HFFc6 (cell line): Measurements from ENCODE around the gene CADM2. TPM values are rescaled to one million over a fixed set of nuclear protein-coding genes. Genes with fewer than 3 reads are reported as not detected.

ENCODE experiments used
- DNase-seq: peaks from one replicate; pipeline ENCODE4 v3.0.0-alpha.2; 2018
- H3K27ac Mint-ChIP-seq: 2 replicates; pipeline ENCODE4 v1.8.0; 2020; ENCODE audit warnings: mild to moderate bottlenecking, mixed read lengths
- H3K27me3 Mint-ChIP-seq: 2 replicates; pipeline ENCODE4 v1.8.0; 2021; ENCODE audit warnings: mild to moderate bottlenecking, moderate library complexity, mixed read lengths; ENCODE audit not compliant: insufficient read depth
- H3K36me3 Mint-ChIP-seq: 2 replicates; pipeline ENCODE4 v1.8.0; 2021; ENCODE audit warnings: low read depth, mixed read lengths
- H3K4me1 Mint-ChIP-seq: 2 replicates; pipeline ENCODE4 v1.8.0; 2020; ENCODE audit warnings: low read depth, mixed read lengths
- H3K4me3 Mint-ChIP-seq: 2 replicates; pipeline ENCODE4 v1.8.0; 2020; ENCODE audit warnings: mild to moderate bottlenecking, moderate library complexity, mixed read lengths
- H3K9me3 Mint-ChIP-seq: 2 replicates; pipeline ENCODE4 v1.8.0; 2020; ENCODE audit warnings: mild to moderate bottlenecking, mixed read lengths
- total RNA-seq, 6 experiments: library from RNA; stranded (reverse); fragmentation: NEBNext Ultra II Directional; extraction: Animal tissue kit (Norgen Biotek cat#: 25700); gene quantifications; 2 replicates in 1 of 6; 3 replicates in 5 of 6; pipeline ENCODE4 v1.2.3, GENCODE V29; 2021
- TF ChIP-seq, protein P1 (sequence below): fragments of 200-600 bp; sonication (generic); IDR thresholded peaks from 2 replicates; pipeline ENCODE4 v1.5.0; 2021; ENCODE audit warnings: antibody characterized with exemption, mild to moderate bottlenecking

The CADM2 gene
- total RNA-seq, 6 experiments from 2014 or later: not detected

DNA sequence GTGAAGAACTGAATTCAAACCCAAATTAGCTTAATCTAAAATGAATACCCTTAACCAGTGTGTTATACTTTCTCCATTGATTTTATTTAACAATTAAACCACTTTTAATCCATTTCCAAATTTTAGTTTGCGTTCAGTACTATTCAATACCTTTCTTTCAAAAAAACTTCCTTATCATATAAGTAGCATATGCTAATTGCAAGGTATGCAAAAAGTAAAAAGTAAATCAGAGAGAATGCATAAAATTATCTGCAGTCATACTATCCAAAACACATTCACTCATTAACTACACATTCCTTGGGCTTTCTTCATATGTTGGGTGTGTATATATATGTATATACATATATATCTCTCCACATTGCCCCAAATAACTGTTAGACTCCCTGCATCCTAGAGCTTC is 208.8 kb downstream of the CADM2 start:
- Mint-ChIP-seq H3K36me3 (no peaks in the 10 kb centered on the region), H3K27ac (no peak overlapping the region), H3K4me1 (no peaks in the 10 kb centered on the region), H3K27me3 (no peaks in the 10 kb centered on the region), H3K9me3 (peaks cover 9% of the 10 kb centered on the region), H3K4me3 (no peak overlapping the region)
- TF ChIP-seq, protein P1, sequence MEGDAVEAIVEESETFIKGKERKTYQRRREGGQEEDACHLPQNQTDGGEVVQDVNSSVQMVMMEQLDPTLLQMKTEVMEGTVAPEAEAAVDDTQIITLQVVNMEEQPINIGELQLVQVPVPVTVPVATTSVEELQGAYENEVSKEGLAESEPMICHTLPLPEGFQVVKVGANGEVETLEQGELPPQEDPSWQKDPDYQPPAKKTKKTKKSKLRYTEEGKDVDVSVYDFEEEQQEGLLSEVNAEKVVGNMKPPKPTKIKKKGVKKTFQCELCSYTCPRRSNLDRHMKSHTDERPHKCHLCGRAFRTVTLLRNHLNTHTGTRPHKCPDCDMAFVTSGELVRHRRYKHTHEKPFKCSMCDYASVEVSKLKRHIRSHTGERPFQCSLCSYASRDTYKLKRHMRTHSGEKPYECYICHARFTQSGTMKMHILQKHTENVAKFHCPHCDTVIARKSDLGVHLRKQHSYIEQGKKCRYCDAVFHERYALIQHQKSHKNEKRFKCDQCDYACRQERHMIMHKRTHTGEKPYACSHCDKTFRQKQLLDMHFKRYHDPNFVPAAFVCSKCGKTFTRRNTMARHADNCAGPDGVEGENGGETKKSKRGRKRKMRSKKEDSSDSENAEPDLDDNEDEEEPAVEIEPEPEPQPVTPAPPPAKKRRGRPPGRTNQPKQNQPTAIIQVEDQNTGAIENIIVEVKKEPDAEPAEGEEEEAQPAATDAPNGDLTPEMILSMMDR: no peak
- DNase-seq: no peak

DNA sequence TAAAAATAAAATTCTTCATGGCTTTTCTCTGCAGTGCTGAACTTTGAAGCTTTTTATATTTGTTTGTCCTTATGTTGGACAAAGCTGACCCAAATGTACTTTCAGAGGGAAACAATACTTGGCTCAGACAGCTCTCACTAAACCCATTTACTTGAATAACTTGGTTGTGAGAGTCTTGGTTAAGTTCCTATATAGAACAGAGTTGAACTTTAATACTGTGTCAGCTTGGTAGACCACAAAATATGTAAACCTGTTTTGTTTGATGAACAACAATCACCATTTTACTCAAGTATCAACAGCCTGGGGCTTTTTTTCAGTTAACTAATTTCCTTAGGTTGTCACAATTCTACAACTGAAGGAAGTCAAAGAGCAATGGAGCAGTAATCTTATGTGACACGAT is 211.9 kb downstream of the CADM2 start:
- peaks cover 26% of the 10 kb centered on the region for H3K9me3 Mint-ChIP-seq
- H3K36me3 Mint-ChIP-seq: no peaks in the 10 kb centered on the region
- H3K27me3 Mint-ChIP-seq: no peaks in the 10 kb centered on the region
- no peak overlapping the region for H3K4me3 Mint-ChIP-seq
- H3K27ac Mint-ChIP-seq: no peak overlapping the region
- TF ChIP-seq, protein P1: no peak
- no peak for DNase-seq
- H3K4me1 Mint-ChIP-seq: no peaks in the 10 kb centered on the region

DNA sequence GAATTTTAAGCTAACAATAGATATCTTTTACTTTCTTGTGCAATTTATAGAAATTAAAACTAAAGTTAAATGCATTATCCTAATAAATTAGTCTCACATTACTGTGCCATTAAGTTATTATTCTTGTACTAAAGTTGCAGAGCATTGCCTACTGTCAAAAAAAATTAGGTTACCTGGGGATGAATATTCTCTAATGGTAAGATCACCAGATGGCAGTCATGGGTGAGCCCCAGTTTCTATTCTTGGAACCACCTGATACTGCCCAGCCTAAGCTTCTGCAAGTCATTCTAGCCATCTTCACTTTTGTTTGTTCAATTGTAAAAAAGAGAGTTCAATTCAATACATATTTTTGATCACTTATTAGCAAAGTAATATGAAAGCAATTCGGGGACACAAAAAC is 213.2 kb downstream of the CADM2 start:
- H3K27ac Mint-ChIP-seq: no peak overlapping the region

DNA sequence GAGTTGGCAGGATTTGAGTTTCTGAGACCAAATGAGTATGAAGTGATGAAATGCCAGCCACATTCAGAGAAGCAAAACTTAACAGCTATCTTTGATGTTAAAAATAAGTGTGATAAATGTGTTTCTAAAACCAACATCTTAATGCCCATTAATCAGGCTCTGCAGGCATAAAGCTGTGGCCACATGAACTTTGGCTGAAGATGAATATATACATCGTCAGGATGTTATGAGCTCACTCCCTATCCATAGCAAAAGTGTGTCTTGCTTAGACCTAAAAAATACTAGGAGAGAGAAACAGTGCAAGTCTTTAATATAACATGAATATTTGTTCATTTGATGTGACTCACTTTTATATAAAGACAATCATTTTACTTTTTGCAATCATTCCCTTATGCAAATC is 218.0 kb downstream of the CADM2 start:
- H3K4me3 Mint-ChIP-seq: no peak overlapping the region
- no peaks in the 10 kb centered on the region for H3K4me1 Mint-ChIP-seq
- DNase-seq: no peak
- H3K27ac Mint-ChIP-seq: no peak overlapping the region
- no peaks in the 10 kb centered on the region; the same call in 1 of the 2 replicates for H3K27me3 Mint-ChIP-seq
- TF ChIP-seq, protein P1: no peak
- peaks cover 21% of the 10 kb centered on the region for H3K9me3 Mint-ChIP-seq
- H3K36me3 Mint-ChIP-seq: no peaks in the 10 kb centered on the region

More for the DNA sequence above, 213.2 kb downstream of the CADM2 start:
- Mint-ChIP-seq H3K36me3 (no peaks in the 10 kb centered on the region), H3K4me1 (no peaks in the 10 kb centered on the region), H3K27me3 (no peaks in the 10 kb centered on the region), H3K4me3 (no peak overlapping the region), H3K9me3 (peaks cover 26% of the 10 kb centered on the region)
- DNase-seq: no peak
- TF ChIP-seq, protein P1: no peak

DNA sequence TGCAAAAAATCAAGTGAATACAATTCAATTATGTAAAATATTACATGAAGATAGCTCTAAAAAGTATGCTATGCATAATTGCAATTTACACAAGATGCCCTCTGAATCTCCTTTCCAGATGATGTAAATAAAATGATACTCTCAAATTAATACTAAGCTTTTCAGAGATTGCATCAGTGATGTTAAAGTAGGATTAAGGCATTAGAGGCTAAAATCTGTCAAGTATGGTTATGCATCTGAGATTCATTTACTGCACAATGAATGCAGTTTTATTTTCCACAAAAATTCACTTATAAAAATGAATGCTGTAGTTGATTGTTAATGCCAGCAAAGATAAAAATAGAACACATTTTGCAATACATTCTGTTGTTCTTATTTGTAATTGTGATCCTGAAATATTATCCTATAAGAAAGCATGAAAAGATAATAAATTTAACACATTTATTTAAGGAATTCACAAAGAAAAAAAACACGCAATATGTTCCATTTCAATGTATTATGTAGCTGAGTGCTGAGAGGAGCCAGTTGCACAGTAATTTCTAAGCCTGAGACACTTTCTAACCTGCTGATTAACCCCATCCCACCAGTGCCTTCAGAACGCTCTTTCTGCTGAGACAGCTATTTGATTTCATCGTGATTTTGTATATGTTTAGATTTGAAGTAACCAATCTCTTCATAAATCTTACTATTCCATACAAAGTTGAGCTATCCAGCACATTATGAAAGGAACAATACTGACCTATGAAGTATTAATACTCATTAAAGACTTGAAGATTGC is 224.4 kb downstream of the CADM2 start:
- DNase-seq: no peak
- TF ChIP-seq, protein P1: no peak
- no peaks in the 10 kb centered on the region for H3K36me3 Mint-ChIP-seq
- no peak overlapping the region for H3K27ac Mint-ChIP-seq
- peaks cover 4% of the 10 kb centered on the region for H3K9me3 Mint-ChIP-seq
- H3K4me1 Mint-ChIP-seq: no peaks in the 10 kb centered on the region
- no peaks in the 10 kb centered on the region; the same call in 1 of the 2 replicates for H3K27me3 Mint-ChIP-seq
- H3K4me3 Mint-ChIP-seq: no peak overlapping the region
